GM21529 (cell line): Measurements from ENCODE around the gene TCF4.
A peak's percentile ranks its signal among the peaks of the same experiment; 100 is the strongest.

Source experiments
- ATAC-seq: cut with Tn5 transposase; IDR thresholded peaks from one replicate; pipeline ENCODE4 v1.9.1; 2021; ENCODE audit not compliant: unreplicated experiment

TCF4 gene

DNA sequence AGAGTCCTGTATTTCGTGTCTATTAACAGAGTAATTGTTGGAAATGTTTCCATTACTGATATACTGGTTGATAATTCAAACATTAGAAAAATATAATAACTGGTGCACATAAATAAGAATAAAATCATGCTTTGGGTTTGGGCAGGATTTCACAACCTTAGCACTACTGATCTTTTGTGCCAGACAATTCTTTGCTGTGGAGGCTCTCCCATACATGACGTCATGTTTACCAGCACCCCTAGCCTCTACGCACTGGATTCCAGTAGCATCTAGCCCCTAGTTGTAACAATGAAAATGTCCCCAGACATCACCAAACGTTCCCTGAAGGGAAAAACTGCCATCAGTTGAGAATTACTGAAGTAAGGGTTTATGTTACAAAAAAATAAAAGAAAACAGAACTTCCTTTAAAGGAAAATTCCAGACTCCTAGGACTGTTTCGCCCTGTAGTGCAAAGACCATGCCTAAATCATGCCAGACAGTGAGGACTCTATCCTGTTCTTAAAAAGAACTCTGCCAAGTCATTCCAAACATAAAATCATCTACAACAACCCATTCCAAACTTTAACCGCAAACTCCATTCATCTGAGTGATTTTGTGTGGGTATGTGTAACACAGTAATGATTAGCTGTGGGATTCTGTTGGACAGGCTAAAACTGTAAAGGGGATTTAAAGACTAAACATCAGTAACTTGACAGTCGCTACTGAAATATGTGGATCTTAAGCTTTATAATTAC lies 315.3 kb downstream of the TCF4 start:
- no peak for ATAC-seq

DNA sequence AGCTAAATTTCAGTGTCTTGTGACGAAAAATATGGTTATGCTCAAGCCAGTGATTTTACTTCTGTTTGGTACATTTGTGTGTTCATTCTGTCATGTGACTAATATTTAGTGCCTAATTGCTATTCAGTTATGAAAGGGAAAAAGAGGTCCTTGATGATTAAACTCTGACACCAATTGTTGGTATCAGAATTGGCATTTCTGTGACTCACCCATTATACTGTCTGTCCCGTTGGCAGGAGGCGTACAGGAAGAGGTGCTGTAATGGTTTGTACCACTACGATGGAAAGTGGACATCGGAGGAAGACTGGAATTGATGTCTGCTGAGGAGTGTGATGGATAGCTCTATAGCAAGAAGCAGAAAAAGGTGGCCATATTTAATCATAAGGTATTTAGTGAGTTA lies 318.4 kb downstream of the TCF4 start:
- ATAC-seq, result no peak

- ATAC-seq, result peak; percentile 53
Measured at GRCh38 chr18:55268628-55269275, 319.2 kb downstream of the TCF4 start.

- peak; percentile 78 for ATAC-seq
Measured at GRCh38 chr18:55268151-55268601, 319.8 kb downstream of the TCF4 start.

- ATAC-seq, result no peak
Measured at GRCh38 chr18:55266981-55267380, 321.0 kb downstream of the TCF4 start.

- peak; percentile 33 for ATAC-seq
Measured at GRCh38 chr18:55265984-55266383, 322.0 kb downstream of the TCF4 start.

DNA sequence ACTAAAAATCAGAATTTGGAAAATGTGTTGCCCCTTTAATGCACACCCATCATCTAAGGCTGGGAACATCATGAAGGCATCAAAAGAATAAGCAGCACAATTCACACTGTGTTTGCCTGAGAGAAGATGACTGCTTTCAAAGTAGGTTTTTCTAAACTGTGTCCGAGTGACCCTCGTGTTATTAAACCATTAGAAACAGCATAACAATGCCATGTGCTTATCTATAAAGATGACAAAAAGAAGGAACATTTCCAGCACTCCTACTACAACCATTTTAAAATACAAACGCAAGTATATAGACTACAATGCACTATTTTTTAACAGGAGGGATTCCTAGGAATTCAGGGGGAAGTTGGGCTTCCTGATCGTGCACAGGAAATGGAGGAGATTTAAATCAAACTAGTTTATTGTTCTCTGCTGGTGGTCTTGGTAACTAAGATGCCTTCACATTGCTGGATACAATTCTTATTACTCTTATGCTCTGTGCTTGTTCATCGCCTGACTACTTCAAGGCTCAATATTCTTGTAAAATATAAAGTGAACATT lies 322.8 kb downstream of the TCF4 start:
- no peak for ATAC-seq

DNA sequence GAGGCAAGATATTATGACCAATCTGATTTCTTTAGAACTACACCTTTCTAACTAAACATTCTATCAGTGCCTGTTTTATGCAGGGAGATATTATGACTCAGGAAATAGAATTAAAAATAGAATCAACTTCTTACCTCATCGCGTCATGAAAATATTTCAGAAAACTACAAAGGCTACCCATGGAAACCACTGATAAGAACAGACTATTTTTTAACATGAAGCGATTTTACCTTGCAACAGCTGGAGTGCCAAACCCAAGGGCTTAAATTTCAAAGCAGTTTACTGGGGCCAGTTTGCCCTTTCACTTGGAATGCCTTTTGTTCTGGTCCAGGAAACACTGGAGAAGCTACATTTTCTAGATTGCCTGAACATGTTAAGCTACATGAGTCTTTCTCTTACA lies 323.9 kb downstream of the TCF4 start:
- no peak for ATAC-seq

DNA sequence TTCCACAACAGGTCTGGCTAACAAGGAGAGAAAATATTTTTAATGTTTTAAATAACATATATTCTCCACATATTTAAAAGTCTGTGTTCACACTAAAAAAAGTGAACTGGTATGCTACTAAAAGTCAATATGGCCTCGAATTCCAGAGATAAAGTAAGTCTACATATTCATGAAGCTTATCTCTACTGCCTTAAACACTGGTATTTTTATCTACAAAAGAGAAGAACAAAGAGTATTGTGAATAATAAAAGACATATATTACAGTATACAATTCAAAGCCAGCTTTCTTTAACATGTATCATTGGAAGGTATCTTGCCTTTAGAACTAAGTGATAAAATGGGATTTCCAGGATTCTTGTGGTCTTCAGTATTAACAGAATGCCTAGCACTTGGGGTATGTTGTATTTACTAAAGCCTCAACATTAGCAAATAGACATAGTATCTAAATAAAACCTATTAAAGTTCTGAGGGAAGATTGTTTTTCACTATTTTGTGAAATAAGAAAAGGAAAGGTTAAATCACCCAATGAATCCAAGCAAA lies 325.9 kb downstream of the TCF4 start:
- ATAC-seq, result no peak

DNA sequence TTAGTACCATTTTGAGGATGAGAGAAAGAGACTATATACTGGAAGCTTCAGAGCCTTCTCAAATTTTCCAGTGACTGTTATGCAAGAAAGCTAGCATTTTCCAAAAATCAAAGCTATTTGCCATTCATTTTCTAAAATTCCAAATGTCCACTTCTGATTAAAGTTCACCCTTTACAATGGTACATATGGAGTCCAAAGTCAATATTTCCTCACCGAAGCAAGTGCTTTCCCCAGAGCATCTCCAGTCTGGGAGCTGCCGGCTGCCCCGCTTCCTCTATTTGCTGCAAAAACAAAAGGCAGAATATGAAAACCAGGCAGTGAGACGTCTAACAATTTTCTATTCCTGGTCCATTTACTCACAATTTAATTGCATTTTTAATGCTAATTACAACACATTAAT lies 326.7 kb downstream of the TCF4 start:
- ATAC-seq, result no peak

DNA sequence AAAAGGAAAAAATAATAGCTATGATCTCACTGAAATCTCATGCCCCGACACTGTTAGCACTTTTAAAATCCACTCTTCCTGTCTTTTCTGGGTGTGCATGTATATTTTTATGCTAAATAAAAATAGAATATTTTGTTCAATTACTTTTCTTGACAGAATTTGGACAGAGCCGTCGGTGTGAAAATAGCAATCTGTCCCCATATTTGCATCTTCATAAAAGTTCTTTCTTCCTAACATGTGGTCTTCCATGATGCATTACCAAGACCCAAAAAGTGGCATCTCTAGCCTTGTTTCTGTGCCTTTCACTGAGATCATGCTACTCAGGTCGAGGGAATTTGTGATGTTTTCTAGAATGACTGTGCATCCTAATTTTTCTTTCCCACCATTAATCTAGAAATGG lies 329.9 kb downstream of the TCF4 start:
- no peak for ATAC-seq

DNA sequence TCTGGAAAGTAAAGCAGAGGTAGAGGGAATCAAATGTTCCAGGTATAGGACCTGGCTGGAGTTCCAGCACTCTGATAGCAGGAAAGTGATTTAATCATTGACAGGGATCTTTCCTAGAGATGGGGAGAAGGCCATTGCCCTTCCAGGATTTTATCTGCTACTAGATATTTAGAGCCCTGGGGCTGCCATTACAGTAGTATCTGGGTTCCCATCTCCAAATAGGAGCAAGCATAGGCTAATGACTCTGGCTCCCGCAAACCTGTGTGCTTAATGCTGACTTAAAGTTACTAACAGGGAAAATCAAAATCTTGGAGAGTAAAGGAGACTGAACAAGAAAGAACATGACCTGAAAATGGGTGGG lies 331.1 kb downstream of the TCF4 start:
- ATAC-seq, result no peak

- ATAC-seq, result no peak
Measured at GRCh38 chr18:55256226-55256928, 331.6 kb downstream of the TCF4 start.

- ATAC-seq, result no peak
Measured at GRCh38 chr18:55253814-55254213, 334.2 kb downstream of the TCF4 start.

DNA sequence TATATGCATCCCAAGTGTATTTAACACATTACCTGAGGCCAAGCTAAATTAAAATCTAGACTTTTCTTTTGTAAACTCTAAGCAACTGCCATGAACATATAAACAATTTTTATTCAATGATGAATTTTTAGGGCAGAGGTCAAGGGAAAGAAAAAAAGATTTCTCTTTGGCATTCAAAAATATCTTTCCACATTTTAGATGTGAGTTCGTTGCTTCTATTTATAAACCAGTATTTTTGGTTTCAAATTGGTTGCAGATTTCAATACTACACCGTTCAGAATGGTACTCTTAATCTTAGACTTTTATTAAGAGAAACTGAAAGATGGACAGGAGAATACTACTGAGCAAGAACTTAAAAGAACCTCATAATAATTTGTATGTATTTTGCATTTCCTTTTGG lies 335.1 kb downstream of the TCF4 start:
- peak; percentile 49 for ATAC-seq

- no peak for ATAC-seq
Measured at GRCh38 chr18:55252053-55252675, 335.8 kb downstream of the TCF4 start.

DNA sequence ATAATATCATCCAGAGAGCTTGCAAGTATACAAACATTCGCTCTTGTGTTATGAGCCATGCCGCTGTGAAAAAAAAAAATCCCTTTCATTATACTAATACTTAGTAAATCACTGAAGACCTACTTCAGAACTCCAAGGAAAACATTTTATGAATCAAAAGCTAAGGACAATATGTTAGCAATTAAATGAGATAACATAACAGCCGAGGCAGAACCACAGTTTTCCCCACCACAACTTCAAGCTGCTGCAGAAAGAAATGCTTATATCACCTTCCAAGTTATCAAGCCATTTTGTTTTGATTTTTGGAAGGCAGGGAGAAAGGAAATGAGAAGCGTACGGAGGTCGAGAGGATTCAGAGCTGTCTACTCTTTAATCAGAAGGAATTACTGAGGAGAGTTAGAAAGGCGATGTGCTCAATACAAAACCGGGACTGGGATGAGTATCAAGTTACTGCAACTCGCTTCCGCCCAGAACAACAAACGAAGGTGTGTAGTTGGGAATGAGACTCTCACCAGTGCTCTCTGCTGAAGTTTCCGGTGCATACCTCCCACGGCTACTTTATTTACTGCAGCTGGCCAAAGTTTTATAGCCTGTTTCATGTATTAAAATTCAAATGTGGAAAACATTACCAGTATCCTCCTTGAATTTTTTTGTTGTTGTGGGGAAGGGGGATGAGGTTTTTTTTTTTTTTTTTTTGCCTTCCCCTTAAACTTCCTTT lies 336.6 kb downstream of the TCF4 start:
- no peak for ATAC-seq

DNA sequence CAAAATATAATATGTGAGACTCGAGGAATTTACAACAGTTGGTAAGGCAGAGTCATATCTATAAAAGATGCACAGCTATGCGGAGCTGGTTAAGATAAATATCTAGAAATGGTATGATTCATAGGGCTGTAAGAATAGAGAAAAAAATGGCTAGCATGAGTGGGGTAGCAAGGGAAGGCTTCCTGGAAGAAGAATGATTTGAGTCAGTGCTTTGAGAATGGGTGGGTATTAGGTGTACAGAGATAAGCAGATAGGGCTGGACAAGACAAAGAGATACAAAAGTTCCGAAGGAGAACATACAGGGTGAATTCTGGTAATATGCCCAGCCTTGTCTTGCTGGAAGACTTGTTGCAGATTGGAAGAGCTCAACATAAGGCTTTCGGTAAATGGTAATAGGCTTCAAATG lies 337.2 kb downstream of the TCF4 start:
- ATAC-seq, result peak; percentile 37

- ATAC-seq, result peak; percentile 37
Measured at GRCh38 chr18:55249550-55249949, 338.4 kb downstream of the TCF4 start.

DNA sequence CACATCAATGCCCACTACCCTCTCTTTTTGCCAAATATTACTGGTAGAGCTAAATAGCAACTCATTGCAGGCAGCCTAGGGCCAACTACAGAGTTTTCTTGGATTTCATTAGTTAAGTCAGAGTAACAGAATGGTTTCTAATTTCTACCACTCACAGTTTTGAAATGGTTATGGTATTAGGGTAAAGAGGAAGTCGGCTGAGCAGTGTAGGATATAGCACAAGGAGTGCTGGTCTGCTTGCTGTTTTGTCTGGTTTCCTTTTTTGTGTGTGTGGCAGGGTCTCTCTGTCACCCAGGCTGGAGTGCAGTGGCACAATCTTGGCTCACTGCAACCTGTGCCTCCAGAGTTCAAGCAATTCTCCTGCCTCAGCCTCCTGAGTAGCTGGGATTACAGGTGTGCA lies 339.5 kb downstream of the TCF4 start:
- ATAC-seq, result no peak
